Stromal cell of bone marrow (primary cell): ENCODE data around the gene MAPRE2.

Experiments
- DNase-seq: peaks from one replicate; pipeline ENCODE4 v3.0.0-alpha.2; 2012; ENCODE audit warnings: low read depth

MAPRE2 gene

DNA sequence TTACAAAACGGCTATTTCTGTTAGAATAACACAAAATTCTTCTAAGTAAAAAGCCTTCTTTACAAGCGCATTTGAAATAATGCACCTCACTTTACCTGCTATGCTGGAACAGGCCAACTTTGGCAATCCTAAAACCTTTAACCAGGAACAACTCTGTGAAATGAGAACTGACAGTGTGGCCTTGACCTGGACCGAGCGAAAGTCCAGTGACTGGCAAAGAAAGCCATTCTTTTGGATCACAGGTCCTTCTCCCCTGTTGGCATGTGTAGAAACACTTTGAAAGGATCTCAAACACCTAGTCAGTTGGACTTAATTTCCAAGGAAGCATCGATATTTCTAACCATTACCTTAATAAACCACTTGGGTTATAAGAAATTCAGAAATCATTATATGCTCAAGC is 21.2 kb downstream of the MAPRE2 start:
- no peak for DNase-seq

DNA sequence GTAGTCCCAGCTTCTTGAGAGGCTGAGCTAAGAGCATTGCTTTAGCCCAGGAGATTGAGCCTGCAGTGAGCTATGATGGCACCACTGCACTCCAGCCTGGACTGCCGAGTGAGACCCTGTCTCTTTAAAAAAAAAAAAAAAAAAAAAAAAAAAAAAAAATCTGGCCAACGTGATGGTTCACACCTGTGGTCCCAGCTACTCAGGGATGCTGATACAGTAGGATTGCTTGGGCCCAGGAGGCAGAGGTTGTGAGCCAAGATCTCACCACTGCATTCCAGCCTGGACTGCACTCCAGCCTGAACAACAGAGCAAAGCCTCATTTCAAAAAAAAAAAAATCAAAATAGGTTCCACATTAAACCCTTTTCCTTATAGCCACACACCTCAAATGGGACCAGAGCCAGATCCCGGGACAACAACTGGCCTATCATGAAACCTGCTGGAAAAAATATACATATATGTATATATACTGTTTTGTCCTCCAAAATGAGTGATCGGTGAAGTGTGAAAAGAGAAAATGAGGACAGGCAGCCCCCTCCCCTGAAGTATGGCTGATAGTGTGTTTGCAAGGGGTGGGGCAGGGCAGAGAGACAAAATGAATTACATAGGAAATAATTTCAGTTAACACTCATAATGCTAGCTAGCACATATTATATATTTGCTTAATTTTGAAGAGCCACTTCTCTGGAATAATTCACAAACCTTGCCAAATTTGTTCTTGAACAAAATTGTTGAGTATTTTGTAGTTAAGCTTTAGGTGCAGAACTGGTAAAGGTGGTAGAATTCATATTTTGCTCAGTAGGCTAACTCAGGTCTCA is 22.9 kb downstream of the MAPRE2 start:
- DNase-seq, result no peak

DNA sequence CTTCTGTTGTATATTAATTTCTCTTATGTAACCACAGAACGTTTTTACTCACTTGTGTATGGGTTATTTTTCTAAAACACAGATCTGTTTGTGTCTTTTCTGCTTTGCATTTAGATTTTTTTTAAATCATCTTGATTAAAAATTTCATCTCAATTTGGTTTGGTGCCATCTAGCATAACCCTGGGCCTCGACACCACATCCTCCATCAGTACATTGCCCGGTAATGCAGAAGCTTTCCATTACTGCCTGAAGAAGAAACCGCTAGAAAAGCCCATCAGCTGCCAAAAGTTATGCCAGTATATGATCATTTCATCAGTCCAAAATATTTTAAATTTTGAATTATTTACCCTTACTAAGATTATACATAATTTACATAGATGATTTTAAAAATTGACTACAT is 26.2 kb downstream of the MAPRE2 start:
- DNase-seq, result no peak

DNA sequence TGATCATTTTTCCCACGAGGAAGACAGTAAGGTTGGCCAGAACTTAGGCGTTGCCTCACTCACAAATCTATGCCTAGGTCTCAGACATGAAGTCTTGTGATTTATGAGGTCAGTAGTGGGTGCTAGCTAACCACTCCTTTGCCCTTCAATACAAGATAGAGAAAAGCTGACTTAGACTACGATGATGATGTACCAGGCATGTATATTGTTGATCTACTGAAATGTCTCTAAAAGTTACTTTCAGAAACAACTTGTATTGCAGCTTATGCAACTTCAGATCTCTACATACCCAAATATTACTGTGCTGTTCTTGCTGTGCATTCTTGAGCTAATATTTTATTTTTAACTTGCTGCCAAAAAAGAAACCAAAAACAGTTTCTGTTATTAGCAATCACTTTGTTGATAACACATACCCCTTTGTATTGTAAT is 30.6 kb downstream of the MAPRE2 start:
- no peak for DNase-seq

DNA sequence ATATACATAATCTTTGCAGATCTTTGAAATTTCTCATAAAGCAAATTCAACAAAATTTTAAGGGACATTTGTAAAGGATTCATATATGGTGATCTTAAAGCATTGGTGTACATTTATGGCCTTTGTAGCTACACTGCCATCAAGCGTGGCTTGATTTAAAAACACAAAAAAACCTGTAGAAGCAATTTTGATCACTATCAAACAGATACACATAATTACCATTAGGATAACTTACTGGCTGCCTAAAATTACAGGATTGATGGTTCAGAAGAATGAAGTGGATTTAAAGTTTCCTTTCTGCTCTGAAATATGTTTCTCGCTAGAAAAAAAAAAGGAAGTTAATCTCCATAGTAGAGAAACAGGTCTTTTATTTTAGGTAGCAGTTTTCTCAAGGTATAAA is 31.4 kb downstream of the MAPRE2 start:
- DNase-seq, result no peak

DNA sequence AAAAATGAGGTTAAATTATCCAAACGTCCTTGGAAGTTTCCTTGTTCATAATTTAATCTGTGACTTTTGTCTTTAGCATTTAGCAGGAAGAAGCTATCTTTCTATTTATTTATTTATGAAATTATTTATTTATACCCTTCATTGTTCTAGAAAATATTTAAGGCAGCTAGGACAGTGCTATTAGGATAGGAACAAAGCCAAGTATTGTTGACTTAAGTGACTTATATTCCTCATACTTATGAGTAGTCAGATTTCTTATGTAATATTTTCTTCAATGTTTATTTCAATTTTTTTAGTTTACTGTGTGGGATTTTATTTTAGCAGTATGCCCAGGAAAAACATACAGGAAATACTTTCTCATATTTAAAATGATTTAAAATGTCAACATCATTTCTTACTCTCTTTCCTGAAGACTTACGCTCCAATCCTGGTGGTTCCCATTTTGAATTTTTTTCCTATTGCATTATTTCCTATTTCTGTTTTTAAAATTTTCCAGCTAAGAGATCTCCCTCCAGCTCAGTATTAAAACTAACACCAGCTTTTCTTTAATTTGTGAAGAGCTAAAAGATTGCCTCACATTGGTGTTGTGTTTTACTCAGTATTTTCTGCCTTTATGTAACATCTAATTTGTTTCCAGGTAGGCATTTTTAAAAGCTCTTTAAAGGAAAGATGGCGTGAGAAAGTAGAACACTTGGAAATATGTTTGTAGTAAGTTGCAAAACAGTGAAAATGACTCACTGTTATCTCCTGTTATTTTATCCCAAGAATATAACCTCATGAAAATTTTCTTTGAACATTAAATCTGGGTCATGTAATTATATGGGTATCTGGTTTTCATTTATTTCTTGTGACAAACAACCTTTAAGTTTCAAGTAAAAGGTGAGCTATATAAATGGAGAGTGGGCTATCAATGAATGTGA is 32.2 kb downstream of the MAPRE2 start:
- no peak for DNase-seq

- DNase-seq, result no peak
These were observed 33.4 kb downstream of the MAPRE2 start for GRCh38 chr18:35074581-35074980.

DNA sequence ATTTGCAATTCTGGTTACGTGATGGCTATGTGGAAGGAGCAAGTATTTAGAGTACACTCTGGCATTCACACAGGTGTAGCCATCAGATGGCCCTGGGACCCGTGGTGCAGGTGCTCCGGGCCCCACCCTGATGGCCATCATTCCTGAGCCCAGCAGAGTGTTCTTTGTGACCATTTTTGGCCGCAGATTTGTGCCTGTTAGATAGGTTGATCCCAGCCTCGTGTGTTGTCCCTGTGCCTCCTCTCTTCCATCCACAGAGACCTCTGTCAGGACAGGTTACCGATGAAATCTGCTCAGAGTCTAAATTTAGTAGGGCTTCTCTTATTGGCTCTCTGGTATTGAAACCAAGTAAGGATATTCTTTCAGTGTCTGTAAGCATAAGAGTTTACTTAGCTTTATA is 33.9 kb downstream of the MAPRE2 start:
- no peak for DNase-seq

DNA sequence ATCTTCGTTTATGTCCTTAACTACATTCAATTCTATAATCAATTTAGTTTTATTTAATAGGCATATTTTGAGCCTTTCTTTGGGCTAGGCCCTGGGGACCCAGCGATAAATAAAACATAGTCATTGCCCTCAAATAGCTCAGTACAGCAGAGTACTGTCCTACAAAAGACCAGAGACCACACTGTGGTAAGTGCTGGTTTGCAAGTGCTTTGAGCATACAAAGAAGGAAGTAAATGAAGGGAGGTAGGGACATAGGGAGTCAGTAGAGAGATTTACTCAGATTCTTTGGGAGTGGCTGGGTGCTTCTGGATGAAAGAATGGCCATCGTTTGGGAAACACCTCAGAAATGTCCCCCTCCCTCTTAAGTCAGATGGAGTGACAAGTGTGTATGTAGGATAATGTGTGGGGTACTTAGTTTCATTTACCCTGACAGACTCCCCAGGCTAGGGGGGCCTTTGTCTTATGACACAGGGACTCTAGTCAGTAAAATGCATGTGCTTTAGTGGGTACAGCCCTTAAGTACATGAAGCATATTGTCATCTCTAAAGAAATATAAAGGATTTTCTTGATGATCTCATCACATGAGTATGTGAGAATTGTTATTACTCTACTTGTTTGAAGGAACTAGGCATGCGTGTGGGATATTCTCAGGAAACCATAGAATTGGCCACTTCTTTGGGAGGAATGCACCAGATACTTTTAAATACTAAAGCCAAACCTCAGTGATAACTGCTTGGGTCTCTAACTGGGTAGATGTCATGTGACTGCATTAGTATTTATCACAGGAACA is 35.1 kb downstream of the MAPRE2 start:
- DNase-seq, result peak; percentile 33

- DNase-seq, result no peak
These were observed 36.7 kb downstream of the MAPRE2 start for GRCh38 chr18:35077937-35078336.

- DNase-seq, result no peak
These were observed 38.8 kb downstream of the MAPRE2 start for GRCh38 chr18:35080058-35080457.

DNA sequence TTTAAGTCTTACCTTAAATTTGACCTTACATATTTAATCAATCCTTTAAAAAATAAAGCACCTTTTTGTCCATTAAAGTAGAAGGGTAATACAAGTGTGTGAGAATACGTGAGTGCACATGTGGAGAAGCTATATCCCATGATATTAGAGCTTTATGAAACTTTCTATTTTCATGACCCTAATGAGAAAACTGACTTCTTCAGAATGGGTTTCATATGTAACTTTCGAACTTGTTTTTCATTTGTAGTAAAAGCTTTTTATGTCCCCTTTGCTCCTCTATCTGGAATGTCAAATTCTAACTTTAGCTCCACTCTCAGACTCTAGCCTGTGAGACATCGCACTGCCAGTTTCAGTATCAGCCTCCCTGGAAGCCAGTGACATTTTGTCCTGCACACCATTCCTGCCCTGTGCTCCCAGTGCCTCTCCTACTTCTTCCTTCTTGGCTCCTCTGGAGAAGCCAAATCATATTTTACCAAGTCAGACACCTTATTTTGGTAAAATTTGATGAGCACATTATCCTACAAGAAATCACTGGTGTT is 42.0 kb downstream of the MAPRE2 start:
- no peak for DNase-seq

GRCh38 chr18:35084494-35085449 is 43.6 kb downstream of the MAPRE2 start:
- DNase-seq, result no peak

GRCh38 chr18:35085450-35086380 is 44.5 kb downstream of the MAPRE2 start:
- no peak for DNase-seq

DNA sequence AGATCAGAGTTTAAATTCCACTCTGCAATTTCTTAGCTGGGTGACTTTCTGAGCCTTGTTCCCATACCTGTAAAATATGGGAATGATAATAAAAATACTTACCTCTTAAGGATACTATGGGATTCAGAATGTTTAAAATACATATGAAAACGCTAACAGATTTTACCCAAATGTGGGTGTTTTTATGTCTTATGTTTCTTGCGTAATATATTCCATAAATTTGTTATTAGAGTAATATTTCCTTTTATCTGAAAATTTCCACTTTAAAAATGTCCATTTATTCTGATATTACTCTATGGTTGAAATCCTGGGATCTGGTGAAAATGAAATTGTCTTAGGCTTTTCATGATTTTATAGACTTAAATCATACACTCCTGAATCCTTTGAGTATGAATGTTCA is 45.5 kb downstream of the MAPRE2 start:
- no peak for DNase-seq

- DNase-seq, result no peak
These were observed 46.5 kb downstream of the MAPRE2 start for GRCh38 chr18:35087726-35088125.

DNA sequence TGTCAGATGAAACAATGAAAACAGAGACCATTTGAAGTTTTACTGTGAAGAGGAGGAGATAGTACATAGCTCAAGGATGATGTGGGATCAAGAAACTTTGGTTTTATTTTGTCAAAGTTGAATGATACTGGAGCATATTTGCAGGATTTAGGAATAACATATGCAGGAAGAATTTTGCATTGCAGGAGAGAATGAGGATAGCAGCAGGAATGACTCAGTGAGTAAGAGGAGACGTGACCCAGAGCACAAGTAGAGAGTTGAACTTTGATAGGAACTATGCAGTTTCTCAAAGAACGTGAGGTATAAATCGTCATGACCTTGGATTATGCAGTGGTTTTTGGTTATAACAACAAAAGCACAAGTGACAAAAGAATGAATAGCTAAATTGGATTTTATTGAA is 47.7 kb downstream of the MAPRE2 start:
- no peak for DNase-seq

- DNase-seq, result no peak
These were observed 48.2 kb downstream of the MAPRE2 start for GRCh38 chr18:35089382-35089781.

DNA sequence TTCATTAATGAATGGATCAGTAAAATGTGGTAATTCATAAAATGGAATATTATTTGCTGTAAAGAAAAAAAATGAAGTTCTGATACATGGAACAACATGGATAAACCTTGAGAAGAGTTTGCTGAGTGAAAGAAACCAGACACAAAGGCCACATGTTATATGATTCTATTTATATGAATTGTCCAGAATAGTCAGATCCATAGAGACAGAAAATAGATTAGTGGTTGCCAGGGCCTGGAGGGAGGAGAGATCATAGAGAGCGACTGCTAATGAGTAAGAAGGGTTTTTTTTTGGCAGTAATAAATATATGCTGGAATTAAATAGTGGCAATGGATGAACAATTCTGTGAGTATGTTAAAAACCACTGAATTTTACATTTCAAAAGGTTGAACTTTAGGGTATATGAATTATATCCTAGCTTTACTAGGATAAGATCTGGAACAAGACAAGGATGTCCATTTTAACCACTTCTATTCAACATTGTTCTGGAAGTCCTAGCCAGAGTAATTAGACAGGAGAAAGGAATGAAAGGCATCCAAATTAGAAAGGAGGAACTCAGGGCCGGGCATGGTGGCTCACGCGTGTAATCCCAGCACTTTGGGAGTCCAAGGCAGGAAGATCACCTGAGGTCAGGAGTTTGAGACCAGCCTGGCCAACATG is 48.8 kb downstream of the MAPRE2 start:
- no peak for DNase-seq
